IPS-NIHi11 (cell line): ENCODE results near the gene EHF.
"Not testable (repeated sequence)": the region's sequence is repeated elsewhere in the genome, so short reads cannot be mapped to it uniquely, and the experiment has no call there.

Source experiments
- DNase-seq: peaks from one replicate; pipeline ENCODE4 v3.0.0; 2012; ENCODE audit warnings: mixed read lengths, low spot score

Gene EHF

DNA sequence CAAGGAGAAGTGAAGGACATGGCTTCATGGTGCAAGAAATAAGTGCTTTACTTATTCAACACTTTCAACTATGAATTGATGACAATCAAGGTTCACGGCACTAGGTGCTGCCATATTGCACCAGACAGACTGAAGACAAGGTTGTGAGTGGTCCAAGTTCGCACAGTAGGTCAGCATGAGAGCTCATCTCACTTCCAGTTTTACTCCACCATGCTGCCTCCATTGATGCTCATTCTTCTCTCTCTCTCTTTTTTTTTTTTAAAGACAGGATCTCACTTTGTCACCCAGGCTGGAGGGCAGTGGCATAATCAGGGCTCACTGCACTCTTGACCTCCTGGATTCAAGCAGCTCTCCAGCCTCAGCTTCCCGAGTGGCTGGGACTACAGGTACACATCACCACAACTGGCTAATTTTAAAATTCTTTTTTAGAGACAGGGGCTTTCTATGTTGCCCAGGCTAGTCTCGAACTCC lies 47.7 kb downstream of the EHF start:
- no peak for DNase-seq

DNA sequence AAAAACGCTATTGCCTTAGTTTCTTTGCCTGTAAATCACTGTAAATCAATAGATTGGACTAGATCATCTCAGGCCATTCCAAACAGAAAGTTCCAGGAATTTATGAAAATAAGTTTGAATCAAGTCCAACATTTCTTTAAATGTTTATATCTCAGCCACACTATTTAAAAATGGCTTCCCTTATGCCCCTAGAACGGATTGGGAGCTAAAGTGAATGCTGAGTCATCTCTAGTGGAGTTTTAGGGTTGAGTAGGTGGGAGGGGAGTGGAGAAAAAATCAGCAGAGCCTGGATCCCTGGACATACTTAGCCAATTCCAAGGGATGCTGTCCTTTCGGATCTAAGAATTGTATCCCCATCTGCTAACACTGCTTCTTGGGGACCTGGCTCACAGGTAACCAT lies 48.6 kb downstream of the EHF start:
- DNase-seq: no peak

DNA sequence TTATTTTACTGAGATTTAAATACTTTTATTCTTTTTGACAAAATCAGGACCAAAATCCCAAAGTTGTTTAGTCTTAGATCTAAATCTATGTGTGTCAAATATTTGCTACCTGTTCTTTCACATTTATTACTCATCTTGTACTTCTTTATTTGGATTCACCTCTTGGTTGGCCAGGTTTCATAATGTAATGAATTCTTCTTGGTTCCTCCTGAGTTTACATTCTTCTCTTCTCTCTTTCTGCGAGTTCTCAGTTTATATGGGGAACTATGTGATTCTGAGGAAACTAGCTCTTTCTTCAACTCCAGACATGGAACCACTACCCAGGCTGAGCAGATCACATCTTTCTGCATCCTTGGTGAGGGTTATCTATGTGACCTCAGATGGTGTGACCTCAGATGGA lies 50.2 kb downstream of the EHF start:
- DNase-seq: no peak

DNA sequence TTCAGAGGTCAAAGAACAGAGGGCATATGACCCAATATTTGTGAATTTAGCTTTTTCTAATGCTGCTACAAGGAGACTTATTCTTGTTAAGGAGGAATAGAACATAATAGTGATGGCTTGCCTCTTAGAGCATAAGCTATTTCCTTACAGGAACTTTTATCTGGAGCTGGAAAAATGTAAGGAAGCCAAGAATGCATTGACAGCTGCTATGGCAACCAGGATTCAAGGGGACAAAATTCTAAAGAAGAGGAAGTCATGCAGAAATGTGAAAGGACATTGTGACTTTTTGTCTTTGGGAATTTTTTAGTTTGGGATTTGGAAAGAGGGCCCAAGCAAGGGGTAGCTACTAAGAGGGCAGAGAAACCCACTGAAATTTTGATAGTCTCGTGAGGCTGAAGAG lies 51.1 kb downstream of the EHF start:
- no peak for DNase-seq

DNA sequence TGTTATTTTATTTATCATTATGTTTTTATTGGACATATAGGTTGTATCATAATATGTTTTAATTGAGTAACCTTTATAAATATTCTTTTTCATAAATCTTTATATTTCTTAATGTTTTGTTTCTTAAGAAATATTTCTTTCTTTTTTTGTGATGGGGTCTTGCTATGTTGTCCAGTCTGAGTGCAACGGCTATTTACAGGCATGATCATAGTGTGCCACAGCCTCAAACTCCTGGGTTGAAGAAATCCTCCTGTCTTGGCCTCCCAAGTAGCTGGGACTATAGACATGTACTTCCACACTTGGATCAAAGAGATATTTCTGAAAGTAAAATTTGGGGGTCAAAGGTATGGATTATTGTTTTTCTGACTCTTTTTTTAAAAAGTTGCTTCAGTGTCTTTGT lies 53.1 kb downstream of the EHF start:
- DNase-seq: no peak

DNA sequence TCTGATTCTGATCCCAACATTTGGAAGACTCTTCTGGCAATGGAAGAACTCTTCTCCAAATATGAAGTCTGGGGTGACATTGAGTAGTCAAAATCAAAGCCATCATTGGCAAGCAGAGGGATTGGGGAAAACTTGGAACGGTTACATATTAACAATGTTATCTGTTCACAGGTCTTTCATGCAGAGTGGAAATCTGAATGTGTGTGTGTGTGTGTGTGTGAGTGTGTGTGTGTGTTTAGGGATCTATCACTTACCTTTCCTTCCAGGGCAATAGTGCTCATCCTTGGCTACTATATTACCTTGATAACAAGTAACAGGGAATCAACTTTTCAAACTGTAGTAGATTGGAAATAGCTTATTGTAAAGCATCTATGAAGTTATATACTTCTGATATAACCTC lies 55.3 kb downstream of the EHF start:
- no peak for DNase-seq

DNA sequence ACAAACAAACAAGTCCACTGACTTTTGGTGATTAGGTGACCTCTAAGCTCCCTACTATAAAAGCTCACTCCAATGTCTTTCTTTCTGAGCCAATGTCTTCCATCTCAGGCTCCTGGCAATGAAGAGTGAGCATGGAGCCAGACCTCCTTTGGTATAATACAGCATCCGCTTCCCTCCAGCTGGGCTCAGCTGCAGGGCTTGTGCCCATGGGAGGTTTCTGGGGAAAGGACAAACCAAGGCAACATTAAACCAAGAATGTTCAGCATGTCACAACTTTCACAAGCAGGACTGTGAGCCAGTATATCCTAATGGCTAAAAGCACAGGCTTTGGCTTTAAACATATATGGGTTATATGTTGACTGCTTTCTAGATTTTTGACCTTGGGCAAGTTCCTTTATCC lies 58.8 kb downstream of the EHF start:
- DNase-seq: no peak

DNA sequence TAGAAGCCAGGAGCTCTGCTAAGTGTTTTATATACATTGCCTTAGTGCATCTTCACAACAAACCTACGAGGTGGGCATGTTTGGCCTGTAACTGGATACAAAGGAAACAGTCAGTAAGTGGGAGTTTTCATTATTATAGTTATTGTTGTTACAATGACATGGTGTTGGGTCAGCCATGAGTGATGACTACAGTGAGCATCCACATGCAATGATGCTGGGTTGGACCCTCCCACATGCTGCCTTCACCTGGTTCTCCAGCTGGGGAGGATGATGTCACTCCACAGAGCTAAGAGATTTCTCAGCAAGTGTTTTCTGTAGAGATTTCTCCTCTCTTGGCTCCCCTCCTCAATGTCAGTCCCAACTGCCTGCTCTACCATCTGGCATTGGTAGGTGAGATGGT lies 59.3 kb downstream of the EHF start:
- no peak for DNase-seq

DNA sequence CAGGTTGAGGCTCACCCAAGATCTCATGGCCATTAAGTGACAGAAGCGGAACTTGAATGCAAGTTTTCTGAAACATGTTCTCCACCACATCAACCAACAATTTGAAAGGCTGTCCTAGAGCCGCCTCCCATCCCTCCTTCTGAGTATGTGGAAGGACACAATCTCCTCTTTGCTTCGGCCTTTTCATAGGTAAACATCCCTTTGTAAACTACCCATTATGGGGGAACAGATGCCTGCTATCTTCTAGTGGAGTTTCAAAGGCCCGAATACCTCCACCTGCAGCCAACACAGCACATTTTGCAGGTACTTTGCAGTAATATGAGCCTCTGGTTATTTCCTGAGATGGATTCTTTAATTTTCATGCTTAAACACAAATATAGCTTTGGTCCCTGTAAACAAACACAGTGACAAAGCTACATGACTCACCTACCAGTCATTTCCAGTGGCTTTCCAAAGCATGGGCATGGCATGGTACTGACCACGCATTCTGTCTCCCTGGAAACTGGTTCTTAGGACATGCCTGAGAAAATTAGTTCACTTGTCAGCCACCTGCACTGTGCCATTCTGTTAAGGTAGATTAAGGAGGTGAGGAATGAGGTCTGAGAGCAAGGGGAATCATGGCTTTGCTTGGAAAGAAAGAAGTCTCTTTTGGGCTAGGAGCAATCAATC lies 60.2 kb downstream of the EHF start:
- DNase-seq: peak; percentile 20

DNA sequence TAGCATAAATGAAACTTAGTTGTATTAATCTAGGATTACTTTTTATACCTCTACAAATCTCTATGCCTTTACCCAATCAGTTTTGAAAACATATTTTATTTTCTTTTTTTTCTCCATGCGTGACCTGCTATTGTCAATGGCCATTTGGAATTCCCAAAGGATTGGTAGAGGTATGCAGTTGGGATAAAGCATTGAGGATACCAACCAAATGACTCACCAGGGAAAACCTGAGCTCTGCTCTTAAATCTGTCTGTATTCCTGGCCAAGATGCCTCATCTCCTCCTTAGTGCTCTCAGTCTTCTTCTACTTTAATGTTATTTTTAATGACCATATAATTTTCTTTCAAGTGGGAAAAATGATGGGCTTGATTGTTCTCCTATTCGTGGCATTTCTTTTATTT lies 61.9 kb downstream of the EHF start:
- DNase-seq: peak; percentile 12

DNA sequence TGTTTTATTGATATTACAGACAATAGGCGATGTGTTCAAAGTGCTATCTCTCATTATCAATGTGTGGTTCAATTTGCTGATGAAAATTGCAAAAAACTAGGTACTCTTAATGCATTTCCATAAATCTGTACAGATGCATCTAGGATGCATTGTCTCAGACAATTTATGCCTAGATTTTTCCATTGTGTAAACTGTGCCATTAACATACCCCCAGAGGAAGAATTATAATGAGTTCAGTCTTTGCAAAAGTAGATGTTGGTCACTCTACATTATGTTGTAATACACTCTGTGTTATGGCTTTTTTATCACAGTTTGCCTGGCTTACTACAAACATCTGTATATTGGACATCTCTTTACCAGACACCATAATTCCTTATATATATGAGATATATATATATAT lies 62.5 kb downstream of the EHF start:
- DNase-seq: no peak

DNA sequence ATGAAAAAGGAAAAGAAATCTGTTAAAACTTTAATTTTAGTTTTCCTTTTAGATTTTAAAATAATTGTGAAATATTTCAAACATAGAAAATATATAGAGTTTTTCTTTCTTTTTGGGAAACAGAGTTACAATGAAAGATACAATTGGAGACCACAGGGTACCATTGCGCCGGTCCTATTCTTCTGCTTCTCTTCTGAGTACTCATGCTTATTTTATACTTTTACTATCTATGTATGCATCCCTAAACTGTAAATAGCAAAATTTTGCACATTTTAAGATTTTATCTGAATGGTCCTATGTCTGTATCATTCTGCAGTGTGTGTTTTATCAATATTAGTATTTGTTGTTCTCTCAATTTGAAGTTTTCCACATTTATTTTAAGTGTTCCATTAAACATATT lies 65.0 kb downstream of the EHF start:
- no peak for DNase-seq

DNA sequence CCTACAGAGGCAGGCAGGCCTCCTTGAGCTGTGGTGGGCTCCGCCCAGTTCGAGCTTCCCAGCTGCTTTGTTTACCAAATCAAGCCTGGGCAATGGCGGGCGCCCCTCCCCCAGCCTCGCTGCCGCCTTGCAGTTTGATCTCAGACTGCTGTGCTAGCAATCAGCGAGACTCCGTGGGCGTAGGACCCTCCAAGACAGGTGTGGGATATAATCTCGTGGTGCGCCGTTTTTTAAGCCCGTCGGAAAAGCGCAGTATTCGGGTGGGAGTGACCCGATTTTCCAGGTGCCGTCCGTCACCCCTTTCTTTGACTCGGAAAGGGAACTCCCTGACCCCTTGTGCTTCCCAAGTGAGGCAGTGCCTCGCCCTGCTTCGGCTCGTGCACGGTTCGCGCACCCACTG lies 71.4 kb downstream of the EHF start:
- DNase-seq: not testable (repeated sequence)

DNA sequence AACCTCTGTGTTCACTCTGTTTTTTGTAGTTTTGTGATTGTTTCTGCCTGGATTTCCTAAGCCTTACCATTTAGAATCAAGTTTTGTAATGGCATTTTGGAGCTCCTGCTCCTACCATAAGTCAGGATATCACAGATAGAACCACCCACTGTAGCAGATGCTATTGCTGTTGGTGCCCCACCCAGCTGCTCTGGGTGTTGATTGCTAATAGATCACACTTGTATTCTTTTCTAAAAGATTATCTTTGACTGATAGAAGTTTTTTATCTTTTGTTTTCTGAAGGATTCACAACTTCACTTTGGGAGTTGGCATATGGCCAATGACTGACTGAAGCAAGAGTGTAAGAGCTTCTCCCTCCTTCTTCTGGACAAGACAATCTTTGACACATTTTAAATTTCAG lies 76.0 kb downstream of the EHF start:
- no peak for DNase-seq

DNA sequence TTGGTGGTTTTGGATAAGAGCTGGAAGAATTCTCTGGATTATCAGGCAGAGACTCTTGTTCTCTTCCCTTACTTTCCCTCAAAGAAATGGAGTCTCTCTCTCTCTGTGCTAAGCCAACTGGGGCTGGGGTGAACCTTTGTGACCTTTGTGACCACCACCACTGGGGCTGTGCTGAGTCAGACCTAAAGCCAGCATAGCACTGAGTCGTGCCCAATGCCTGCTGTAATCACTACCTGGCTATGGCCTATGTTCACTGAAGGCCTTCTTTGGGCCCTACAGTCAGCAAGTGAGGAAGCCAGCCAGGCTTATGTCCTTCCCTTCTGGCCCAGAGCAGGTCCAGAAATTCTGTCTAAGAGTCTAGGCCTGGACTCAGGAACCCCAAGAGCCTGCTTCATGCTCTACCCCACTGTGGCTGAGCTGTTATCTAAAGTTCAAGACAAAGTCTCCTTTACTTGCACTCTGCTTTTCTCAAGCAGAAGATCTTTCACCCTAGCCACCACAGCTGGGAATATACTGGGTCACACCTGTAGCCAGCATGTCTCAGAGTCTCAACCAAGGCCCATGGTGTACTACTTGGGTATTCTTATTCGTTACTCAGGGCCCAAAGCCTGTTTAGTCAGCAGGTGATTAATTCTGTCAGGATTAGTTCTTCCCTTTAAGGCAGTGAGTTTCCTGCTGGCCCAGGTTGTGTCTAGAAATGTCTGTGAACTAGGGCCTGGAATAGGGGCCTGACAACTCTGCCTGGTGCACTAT lies 86.0 kb downstream of the EHF start:
- no peak for DNase-seq

DNA sequence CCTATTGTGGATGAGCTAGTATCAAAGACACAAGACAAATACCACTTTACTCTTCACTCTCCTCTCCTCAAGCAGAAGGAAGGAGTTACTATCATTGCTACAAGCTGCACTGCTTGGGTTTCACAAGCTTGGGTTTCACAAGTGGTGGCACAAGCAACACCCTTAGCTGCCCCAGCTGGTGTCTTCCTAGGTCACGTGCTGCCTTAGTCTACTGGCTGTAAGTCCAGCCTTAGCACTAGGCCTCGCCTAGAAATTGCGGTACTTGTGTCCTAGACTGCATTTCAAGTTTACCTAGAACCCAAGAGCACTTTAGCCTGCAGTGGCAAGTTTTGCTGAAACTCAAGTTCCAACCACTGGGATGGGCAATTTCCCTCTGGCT lies 86.6 kb downstream of the EHF start:
- DNase-seq: no peak
